Body of pancreas (tissue), 4 donors: Measurements from ENCODE around the gene VPS45.

Experiments
- CTCF ChIP-seq, 7 experiments: fragments of 450-650 bp in 4 of 7; fragments of 200-600 bp in 3 of 7; sonication (generic) in 3 of 7; IDR thresholded peaks; one replicate each; pipeline ENCODE4 v1.5.1; 2016 to 2019; ENCODE audit warnings: antibody characterized with exemption in 7 of 7
- POLR2A ChIP-seq, 3 donors: fragments of 450-650 bp; IDR thresholded peaks; one replicate each; pipeline ENCODE4 v1.6.1; 2016; ENCODE audit warnings: antibody characterized with exemption in 3 of 3, mild to moderate bottlenecking in 2 of 3

GRCh38 chr1:150138044-150138443 is 70.5 kb downstream of the VPS45 start:
- TF ChIP-seq CTCF (IDR thresholded peaks at IDR 0.05) (no peak), POLR2A (IDR thresholded peaks at IDR 0.05) (no peak)
